HK-2 (cell line): Measurements from ENCODE around the gene MSL2.
"Not testable (repeated sequence)": the region's sequence is repeated elsewhere in the genome, so short reads cannot be mapped to it uniquely, and the experiment has no call there.

Source experiments
- DNase-seq: peaks from one replicate; pipeline ENCODE4 v3.0.0-alpha.2; 2018; ENCODE audit not compliant: unreplicated experiment

Gene MSL2

DNA sequence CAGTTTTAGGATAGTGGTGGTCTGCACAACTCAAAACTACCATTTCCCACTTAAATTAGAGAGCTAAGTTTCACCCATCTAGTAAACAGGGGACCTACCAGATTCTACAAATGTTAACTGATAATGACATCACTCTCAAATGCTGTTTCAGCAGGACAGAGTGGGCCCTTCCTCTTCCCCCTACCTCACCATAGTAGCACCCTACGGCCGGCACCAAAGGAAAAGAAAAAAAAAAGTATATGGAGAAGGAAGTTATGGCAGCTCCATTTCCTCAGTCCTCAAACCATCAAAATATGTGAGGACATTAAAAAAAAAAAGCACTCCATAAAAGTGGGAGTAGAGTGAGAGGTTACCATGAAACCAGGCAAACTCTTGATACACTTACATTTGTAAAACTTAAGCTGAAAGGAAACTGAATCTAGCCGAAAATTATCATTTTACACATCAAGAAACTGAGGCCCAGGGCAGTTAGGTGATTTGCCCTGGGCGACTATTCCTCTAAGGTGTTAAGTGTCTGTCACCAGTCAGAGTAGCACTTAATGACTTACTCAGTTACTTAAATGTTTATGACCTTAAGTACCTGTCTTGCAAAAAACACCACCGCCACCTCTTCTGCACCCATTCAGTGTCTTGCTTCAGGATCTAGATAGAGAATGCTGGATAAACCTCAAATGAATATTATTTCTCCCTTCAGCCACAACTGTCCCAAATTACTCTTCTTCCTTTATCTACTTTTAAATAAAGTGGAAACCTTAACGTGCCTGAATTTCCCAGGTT is 2.7 kb downstream of the MSL2 start:
- no peak for DNase-seq

DNA sequence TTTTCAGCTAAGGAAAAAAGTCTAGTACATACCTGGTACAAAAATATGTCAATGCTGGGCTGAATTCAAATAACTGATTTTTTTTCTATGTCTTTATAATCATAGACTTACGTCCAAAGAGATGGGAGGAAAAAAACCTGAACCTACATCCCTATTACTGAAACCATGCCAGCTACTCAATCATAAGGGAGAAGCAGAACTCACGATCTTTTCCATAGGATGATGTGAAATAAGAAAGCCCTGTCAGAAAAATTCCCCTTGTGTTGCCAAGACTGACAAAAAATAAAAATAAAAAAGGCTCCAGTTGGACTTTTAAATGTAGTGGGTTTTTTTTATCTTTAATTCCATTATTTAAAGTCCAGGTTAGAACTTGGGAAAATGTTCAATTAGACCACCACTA is 3.3 kb downstream of the MSL2 start:
- DNase-seq = no peak

DNA sequence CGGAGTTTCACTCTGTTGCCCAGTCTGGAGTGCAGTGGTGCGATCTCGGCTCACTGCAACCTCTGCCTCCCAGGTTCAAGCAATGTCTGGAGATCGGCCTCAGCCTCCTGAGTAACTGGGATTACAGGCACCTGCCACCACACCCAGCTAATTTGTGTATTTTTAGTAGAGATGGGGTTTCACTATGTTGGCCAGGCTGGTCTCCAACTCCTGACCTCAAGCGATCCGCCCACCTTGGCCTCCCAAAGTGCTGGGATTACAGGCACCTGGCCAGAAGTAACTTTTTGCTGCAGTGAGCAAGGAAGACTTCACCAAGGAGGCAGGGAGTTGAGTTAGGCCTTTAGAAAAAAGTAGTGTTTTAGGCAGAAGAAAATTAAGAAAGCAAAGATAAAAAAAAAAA is 3.9 kb downstream of the MSL2 start:
- not testable (repeated sequence) for DNase-seq

DNA sequence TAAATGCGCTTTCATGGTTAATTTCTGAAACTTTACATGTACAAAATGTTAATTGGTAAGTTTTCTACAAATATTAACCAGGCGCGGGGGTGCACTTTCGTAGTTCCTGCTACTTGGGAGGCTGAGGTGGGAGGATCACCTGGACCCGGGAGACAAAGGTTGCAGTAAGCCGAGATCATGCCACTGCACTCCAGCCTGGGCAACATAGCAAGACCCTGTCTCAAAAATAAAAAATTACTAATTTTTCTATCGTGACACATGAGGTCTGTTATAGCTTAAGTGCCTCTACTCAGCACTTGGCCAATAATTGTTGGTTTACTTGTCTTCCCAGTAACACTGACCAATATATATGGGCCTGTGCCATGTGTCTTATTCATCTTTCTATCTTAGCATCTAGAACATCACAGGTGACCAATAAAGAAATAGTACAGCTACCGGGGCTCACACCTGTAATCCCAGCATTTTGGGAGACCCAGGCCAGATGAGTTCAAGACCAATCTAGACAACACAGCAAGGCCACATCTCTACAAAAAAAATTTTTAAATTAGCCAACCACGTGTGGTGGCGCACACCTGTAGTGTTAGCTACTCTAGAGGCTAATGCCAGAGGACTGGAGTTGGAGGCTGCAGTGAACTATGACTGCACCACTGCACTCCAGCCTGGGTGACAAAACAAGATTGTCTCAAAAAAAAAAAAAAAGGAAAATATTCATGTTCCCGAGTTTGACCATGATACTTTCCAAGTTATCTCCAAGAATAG is 6.1 kb downstream of the MSL2 start:
- no peak for DNase-seq

DNA sequence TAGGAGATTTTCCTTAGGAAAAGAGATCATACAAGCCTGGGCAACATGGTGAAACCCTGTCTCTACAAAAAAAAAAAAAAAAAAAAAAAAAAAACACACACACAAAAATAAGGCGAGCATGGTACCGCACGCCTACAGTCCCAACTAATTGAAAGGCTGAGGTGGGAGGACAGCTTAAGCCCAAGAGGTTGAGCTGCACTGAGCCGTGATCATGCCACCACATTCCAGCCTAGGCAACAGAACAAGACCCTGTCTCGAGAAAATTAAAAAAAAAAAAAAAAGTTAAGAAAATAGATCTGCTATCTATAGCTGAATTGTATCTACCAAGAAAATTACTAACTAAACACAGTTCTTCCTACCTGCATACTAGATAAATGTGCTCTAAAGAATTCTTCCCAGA is 7.1 kb downstream of the MSL2 start:
- no peak for DNase-seq

DNA sequence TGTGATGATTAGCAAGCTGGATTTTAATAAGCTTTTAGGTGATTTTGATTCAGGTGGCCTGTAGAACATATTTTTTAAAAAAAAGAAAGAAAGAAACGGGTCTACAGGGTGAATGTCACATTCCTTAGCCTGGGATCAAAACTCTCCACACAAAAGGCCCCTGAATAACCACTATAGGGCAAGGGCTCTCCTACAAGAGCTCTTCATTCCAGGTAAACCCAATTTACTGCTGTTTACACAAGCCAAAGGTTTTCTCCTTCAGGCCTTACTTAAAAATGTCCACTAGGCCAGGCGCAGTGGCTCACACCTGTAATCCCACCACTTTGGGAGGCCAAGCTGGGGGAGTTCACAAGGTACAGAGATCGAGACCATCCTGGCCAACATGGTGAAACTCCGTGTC is 8.3 kb downstream of the MSL2 start:
- no peak for DNase-seq

DNA sequence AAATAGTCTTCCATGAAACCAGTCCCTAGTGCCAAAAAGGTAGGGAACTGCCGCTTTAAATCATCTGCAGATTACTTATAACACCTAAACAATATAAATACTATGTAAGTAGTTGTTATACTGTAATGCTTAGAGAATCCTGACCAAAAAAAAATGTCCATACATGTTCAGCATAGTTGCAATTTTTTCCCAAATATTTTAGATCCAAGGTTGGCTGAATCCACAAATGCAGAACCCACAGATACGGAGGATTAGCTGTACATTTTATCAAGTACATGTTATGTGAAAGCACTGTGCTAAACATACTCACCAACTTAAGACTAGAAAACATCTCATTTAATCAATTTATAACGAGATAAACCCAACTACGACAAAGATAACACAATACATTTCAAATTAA is 9.3 kb downstream of the MSL2 start:
- no peak for DNase-seq

DNA sequence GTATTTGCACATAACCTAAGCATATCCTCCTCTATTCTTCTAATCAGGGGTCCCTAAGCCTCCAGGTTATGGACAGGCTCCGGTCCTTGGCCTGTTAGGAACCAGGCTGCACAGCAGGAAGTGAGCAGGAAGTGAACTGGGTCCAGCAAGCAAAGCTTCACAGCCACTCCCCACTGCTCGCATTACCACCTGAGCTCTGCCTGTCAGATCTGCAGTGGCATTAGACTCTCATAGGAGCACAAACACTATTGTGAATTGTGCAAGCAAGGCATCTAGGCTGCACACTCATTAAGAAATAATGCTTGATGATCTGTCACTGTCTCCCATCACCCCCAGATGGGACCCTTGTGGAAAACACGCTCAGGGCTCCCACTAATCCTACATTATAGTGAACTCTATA is 9.8 kb downstream of the MSL2 start:
- no peak for DNase-seq

DNA sequence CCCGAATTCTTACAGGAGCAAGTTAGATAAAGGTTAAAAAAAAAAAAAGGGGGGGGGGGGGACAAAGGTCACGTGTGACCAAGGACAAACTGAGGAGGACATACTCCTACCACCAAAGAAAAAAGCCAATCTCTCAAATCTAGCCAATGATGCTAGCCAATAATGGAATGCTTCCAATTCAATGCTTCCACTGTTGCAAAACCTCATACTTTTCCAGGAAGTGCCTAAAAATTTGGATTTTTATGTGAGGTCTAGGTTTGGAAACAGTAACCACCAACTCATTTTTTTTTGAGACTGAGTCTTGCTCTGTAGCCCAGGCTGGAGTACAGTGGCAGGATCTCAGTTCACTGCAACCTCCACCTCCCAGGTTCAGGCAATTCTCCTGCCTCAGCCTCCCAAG is 11.4 kb downstream of the MSL2 start:
- DNase-seq = no peak

DNA sequence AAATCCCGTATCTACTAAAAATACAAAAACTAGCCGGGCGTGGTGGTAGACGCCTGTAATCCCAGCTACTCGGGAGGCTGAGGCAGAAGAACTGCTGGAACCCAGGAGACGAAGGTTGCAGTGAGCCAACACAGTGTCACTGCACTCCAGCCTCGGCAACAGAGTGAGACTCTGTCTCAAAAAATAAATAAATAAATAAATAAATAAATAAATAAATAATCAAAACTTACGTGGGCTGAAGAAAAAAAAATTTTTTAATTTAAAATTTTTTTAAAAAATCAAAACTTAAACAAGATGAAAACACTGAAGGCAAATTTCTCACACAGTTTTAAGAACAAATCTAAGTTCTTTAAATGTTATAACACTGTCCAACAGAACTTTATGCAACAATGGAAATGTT is 14.4 kb downstream of the MSL2 start:
- DNase-seq = no peak

DNA sequence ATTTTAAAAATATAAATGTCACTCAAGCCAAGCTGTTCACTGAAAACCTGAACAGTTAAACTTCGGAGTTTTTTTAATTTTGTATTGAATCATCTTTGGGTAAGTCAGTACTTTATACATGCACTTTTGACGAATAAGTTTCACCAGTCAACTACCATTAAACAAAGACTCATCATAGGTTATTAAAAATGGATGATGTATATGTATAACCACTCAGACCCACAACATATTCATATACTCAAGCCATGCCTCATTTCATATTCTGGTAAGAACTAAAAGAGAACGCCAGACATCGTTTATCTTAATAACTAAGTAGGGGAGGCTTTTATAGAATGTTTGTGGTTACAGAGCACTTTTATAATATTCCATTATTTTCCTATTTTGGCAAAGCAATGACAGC is 18.3 kb downstream of the MSL2 start:
- DNase-seq = no peak

DNA sequence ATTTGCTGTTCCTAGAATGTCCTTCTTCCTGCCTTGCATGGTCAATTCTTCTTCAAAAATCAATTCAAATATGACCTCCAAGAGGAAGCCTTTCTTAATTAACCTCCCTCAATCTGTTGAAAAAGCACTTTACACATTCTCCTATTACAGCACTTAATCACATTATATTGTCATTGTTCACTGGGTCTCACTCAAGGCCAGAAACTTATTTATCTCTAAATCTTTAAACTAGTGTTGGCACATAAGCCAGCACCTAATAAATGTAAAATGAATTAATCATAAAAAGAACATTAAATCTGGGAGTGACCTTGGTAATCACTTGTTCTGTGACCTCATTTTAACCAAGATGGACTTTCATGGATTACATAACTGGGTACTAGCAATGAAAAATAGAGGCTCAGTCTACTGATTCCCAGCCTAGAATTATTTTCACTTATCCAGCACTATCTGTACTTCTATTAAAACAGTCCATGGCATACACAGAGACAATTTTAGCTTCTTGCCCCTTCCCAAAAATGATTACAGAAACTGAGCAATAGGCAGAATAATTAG is 22.1 kb downstream of the MSL2 start:
- DNase-seq = no peak

DNA sequence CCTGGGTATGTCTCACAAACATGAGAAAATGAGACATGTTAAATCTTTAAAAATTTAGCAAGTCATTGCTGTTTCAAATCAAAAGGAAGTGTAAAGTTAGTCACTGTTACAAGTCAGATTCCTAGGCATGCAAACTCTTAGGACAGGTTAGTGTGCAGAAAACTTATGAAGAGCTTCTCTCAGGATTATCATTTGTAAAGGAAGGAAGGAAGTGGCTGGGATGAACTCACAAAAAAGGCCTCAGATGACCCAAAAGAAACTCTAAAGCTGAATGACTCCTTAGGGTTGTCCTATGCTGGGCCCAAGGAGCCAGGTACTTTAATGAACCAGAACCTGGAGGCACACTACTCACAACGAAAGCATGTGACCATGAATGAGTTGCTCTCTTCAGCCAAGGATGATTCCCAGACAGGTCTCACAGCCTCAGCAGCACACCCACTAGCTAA is 25.0 kb downstream of the MSL2 start:
- DNase-seq = no peak

DNA sequence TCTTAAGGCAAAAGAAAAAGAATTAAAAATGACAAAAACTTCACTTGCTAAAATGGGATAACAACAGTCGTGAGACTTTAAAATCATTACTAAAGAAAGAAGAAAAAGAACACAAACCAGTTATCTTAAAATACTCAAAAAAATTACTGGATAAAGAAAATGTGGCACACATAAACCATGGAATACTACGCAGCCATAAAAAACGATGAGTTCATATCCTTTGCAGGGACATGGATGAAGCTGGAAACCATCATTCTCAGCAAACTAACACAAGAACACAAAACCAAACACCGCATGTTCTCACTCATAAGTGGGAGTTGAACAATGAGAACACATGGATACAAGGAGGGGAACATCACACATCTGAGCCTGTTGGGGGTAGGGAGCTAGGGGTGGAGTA is 27.9 kb downstream of the MSL2 start:
- not testable (repeated sequence) for DNase-seq

DNA sequence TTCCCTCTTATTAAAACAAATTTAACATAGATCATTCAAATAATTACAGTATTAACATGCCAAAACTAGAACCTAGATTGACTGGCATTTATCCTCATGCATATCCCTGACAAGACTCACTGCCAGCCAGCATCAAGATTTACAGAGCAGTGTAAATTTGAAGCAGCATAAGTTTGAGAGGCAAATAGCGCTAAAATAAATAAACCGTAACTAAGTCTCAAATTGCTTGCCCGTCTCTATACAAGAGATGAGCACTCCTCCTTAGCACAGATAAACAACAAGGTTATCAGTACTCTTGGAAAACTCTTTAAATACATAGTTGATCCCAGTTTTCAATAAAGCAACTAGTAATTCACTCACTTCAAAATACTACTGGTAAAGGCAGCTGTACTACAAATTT is 29.6 kb downstream of the MSL2 start:
- no peak for DNase-seq

DNA sequence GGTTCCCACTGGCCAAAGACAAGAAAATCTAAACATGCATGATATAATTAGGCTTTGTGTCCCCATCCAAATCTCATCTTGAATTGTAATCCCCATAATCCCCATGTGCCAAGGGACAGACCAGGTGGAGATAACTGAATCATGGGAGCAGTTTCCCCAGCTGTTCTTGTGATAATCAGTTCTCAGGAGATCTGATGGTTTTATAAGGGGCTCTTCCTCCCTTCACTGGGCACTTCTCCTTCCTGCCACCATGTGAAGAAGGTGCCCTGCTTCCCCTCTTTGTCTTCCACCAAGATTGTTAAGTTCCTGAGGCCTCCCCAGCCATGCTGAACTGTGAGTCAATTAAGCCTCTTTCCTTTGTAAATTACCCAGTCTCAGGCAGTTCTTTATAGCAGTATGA is 32.5 kb downstream of the MSL2 start:
- not testable (repeated sequence) for DNase-seq

DNA sequence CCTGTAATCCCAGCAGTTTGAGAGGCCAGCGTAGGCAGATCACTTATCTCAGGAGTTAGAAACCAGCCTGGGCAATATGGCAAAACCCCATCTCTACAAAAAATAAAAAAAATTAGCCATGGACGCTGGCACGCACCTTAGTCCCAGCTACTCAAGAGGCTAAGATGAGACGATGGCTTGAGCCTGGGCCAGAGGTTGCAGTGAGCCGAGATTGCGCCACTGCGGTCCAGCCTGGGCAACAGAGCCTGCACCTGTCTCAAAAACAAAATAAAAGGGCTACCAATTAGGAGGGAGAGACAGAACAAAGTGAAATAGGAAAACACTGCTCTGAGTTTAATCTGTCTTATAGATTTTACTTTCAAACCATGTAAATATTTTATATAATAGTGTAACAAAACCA is 33.8 kb downstream of the MSL2 start:
- DNase-seq = no peak

DNA sequence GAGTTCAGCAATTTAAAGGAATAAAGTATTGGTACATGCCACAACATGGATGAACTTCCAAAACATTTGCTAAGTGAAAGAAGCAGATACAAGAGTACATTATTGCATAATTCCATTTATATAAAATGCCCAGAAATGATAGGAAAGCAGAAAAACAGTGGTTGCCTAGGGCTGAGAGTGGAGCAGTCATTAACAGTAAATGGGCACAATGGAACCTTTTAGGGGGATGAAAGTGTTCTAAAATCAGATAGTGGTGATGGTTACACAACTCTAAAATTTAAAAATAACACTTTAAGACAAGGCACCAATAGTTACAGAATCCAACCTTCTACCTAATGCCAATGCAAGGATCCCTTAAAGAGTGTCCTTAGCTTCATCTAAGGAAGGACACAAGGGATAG is 34.6 kb downstream of the MSL2 start:
- DNase-seq = no peak

DNA sequence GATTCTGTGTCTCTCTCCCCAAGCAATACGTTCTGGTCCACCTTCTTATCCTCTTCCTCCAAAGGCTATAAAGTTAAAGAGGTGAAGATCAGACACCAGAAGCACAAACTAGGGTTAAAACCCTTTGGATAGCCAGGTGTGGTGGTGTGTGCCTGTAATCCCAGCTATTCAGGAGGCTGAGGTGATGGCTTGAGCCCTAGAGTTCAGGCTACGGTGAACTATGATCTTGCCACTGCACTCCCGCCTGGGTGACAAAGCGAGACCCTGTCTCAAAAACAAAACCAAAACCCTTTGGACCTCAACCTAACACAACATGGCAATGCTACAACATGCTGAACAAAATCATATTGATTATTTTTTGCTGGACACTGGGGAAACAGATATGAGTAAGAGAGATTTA is 43.2 kb downstream of the MSL2 start:
- no peak for DNase-seq

DNA sequence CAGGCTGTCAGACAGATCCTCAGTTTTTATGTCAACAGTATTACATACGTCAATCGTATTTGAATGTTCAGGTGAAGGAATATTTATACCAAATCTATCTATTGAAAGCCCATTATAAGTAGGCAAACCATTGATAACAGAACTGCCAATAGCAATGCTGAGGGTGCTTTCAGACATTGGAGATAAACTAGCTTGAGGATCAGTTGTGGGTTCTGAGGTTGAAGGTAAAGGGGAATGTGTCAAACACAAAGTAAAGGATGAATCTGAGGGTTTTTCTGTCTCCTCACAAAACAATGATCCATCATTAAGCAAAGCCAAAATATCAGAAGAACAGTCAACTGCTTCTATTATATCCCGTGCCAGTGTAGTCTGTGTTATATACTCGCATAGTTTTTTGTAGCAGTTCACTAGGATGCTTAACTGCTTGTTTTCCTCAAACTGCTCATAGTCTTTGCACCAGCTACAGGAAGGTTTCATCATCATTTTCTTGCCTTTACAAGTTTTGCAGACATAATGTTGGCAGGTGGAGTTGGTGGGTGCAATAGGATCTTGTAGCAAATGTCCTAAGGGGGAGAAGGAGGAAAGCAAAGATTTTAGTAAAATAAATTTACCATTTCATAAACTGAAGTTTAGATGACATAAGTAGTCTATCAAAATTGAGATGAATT is 43.8 kb downstream of the MSL2 start:
- no peak for DNase-seq

DNA sequence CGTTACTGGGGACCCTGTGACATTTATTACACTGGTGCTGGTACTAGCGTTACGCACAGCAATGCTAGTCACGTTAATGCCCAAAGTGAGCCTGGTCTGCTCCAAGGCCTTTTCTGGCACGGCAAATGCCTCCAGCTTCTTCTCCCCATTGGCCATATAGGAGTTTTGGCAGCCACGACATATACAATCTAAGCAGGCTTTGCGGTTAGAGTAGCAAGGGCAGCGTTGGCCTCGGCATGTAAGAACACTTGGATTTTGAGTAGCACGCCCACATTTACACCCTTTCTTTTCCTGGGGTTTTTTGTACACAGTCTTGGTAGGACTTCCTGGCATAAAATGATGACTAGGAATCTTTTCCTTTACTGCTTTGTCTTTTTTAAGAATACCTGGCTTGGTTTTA is 44.9 kb downstream of the MSL2 start:
- DNase-seq = no peak

DNA sequence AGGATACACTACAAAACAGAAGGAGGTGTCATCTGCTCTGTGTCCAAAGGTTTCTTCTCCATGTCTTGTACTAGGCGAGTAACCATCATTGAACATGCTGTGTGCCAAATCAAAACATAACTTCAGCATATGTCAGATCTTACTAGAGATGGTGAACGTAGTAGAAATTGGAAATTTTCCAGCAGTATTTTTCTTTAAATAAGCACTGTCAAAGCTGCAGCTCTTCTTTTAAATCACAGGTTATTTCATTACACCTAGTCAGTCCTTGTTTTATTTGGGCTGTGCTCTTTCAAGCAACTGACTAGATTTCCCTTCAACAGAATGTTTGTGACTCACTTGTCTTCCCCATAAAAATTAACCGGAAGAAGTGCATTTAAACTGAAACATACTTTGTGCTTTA is 46.5 kb downstream of the MSL2 start:
- no peak for DNase-seq
